Measurements from ENCODE around the gene GTSE1.
A peak's percentile ranks its signal among the peaks of the same experiment; 100 is the strongest.

GTSE1 gene

GRCh38 chr22:46353483-46354105, 56.9 kb downstream of the GTSE1 start:
- FAIRE-seq, result no peak

GRCh38 chr22:46354176-46354992, 57.7 kb downstream of the GTSE1 start:
- no peak for DNase-seq (ENCODE audit: insufficient read length, low spot score)
- TF ChIP-seq CTCF (IDR thresholded peaks at IDR 0.05; ENCODE audit: insufficient read depth, missing control alignments), result no peak
- FAIRE-seq, result no peak

More at GRCh38 chr22:46353483-46354105, 56.9 kb downstream of the GTSE1 start:
- no peak for DNase-seq (ENCODE audit: insufficient read length, low spot score)
- no peak for TF ChIP-seq CTCF (IDR thresholded peaks at IDR 0.05; ENCODE audit: insufficient read depth, missing control alignments)

GRCh38 chr22:46354993-46355305, 58.3 kb downstream of the GTSE1 start:
- FAIRE-seq (no peak), DNase-seq (ENCODE audit: insufficient read length, low spot score) (no peak)
- TF ChIP-seq CTCF (IDR thresholded peaks at IDR 0.05; ENCODE audit: insufficient read depth, missing control alignments), result no peak

GRCh38 chr22:46355369-46355995, 58.8 kb downstream of the GTSE1 start:
- FAIRE-seq (no peak), DNase-seq (ENCODE audit: insufficient read length, low spot score) (peak; percentile 41)
- TF ChIP-seq CTCF (IDR thresholded peaks at IDR 0.05; ENCODE audit: insufficient read depth, missing control alignments), result peak; percentile 60

GRCh38 chr22:46355996-46356471, 59.4 kb downstream of the GTSE1 start:
- FAIRE-seq, result no peak
- DNase-seq (ENCODE audit: insufficient read length, low spot score), result no peak
- no peak for TF ChIP-seq CTCF (IDR thresholded peaks at IDR 0.05; ENCODE audit: insufficient read depth, missing control alignments)

GRCh38 chr22:46356496-46357480, 60.1 kb downstream of the GTSE1 start:
- no peak for FAIRE-seq
- no peak for TF ChIP-seq CTCF (IDR thresholded peaks at IDR 0.05; ENCODE audit: insufficient read depth, missing control alignments)
- no peak for DNase-seq (ENCODE audit: insufficient read length, low spot score)

Data from D721Med (cell line).